Measurements from ENCODE around the gene ZEB2.

DNA sequence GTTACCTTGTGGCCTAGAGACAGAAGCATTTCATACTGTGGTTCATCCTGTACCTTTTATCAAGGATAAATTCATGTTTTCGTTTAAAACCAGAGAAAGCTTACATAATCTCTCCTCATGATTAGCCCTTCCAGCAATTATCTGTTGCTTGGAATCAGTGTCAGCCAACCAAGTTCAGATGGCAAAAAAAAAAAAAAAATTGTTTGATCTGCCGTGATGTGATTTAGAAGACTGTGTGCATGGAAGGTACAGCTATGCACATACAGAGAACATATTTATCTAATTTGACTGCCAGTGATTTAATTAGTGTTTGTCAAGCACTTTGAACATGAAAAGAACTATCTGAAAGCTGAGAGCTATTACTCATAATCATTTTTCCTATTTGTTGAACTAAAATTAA lies 180.9 kb downstream of the ZEB2 start:
- TF ChIP-seq EP300 (IDR thresholded peaks at IDR 0.05) = no peak
- TF ChIP-seq, protein P1, sequence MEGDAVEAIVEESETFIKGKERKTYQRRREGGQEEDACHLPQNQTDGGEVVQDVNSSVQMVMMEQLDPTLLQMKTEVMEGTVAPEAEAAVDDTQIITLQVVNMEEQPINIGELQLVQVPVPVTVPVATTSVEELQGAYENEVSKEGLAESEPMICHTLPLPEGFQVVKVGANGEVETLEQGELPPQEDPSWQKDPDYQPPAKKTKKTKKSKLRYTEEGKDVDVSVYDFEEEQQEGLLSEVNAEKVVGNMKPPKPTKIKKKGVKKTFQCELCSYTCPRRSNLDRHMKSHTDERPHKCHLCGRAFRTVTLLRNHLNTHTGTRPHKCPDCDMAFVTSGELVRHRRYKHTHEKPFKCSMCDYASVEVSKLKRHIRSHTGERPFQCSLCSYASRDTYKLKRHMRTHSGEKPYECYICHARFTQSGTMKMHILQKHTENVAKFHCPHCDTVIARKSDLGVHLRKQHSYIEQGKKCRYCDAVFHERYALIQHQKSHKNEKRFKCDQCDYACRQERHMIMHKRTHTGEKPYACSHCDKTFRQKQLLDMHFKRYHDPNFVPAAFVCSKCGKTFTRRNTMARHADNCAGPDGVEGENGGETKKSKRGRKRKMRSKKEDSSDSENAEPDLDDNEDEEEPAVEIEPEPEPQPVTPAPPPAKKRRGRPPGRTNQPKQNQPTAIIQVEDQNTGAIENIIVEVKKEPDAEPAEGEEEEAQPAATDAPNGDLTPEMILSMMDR (IDR thresholded peaks at IDR 0.05) = no peak
